ENCODE measurements around the gene ITPRIPL2.

The ITPRIPL2 gene

GRCh38 chr16:19119564-19119963 is 5.8 kb downstream of the ITPRIPL2 start:
- no peak for DNase-seq (ENCODE audit: low read depth)

GRCh38 chr16:19123535-19124178 is 9.9 kb downstream of the ITPRIPL2 start:
- DNase-seq (ENCODE audit: low read depth), result no peak

GRCh38 chr16:19126300-19126699 is 12.5 kb downstream of the ITPRIPL2 start:
- DNase-seq (ENCODE audit: low read depth), result no peak

- DNase-seq (ENCODE audit: low read depth), result no peak
Observed at GRCh38 chr16:19127205-19127604, 13.4 kb downstream of the ITPRIPL2 start.

DNA sequence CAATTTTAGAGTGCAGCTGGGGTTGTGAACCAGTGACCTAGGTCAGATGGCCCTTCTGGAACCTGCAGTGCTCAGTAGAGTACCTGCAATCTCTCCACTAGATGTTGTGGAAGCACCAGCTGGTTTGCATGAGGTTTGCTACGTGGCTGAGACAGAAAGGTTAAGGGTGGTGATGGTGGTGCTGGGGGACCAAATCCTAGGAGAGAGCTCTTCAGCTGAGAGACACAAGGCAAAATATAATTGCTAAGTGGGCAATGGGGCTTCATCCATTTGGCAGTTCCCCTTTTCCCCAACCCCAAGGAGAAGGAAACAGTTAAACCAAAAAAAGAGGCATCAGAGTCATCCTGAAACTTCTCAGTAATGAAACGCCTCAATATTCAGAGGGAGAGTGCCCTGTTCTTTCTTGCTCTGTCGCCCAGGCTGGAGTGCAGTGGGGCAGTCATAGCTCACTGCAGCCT is 13.9 kb downstream of the ITPRIPL2 start:
- DNase-seq (ENCODE audit: low read depth), result no peak

GRCh38 chr16:19128454-19129200 is 14.9 kb downstream of the ITPRIPL2 start:
- no peak for DNase-seq (ENCODE audit: low read depth)

GRCh38 chr16:19130385-19130784 is 16.6 kb downstream of the ITPRIPL2 start:
- no peak for DNase-seq (ENCODE audit: low read depth)

DNA sequence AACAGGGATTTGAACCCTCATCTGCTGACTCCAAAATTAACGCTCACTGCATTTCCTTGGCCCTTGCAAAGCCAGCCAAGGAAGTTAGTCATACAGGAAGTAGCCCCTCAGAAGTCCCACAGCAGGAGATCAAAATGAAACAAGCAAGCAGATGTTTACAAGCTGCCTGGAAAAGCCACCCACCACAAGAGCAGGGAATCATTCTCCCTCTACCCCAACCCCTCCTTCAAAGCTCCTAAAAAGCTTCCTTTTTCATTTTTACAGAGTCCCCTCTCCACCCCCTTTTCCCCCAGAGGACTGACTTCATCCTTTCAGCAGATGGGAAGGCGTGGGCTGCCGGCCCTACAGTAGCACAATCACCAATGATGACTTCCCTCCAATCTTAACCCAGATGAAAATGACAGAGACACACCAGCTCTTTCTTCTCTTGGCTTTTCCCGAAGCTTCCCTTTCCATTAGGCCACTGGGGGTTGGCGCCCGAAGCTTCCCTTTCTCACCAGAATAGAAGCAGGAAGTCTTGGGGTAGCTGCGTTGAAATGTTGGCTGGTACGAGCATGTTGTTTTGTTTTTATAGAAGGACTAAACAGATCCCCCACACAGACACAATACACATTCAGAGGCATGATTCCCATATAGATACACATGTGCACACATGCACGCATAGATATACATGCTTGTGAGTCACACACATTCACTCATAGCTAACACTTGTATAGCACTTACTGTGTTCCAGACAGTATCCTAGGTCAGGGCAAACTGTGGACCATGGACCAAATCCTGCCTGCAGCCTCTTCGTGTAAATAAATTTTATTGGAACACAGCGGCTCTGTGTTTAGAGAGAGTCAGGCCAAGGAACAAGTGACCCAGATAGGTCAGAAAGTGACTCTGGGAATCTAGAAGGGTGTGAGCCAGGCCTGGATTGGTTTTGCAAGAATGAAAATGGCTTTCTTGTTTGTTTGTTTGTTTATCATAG is 17.4 kb downstream of the ITPRIPL2 start:
- no peak for DNase-seq (ENCODE audit: low read depth)

DNA sequence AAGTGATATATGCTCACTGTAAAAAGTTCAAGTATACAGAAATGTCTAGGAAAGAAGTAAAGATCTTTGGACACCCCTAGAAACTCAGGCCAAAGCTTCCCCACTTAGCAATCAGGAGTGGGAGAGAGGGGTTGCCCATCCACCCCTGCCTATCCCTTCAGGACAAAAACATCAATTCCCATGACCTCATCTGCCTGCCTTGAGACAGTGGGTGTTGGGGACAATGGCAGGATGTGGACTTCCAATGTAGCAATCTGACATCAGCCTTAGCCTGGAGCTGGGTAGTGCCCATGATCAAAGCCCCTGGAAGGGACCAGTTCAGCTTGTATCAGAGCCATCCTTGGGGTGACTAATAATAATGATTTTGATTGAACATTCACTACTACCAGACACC is 18.1 kb downstream of the ITPRIPL2 start:
- no peak for DNase-seq (ENCODE audit: low read depth)

DNA sequence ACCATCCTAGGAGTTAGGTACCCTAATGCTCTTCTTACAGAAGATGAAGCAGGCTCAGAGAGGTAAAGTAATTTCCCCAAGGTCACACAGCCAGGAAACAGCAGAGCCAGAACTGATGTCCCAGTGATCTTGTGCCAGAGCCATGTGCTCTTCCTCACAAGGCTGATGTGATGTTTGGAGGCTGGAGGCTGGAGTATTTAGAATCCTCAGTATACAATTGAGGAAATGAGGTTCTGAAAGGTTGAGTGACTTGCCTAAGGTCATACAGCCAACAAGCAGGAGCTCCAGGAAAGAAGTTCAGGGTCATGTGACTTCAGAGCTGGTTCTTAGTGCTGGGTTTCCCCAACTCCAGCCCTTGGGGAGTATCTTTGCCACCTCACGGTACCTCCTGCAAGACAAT is 18.5 kb downstream of the ITPRIPL2 start:
- no peak for DNase-seq (ENCODE audit: low read depth)

DNA sequence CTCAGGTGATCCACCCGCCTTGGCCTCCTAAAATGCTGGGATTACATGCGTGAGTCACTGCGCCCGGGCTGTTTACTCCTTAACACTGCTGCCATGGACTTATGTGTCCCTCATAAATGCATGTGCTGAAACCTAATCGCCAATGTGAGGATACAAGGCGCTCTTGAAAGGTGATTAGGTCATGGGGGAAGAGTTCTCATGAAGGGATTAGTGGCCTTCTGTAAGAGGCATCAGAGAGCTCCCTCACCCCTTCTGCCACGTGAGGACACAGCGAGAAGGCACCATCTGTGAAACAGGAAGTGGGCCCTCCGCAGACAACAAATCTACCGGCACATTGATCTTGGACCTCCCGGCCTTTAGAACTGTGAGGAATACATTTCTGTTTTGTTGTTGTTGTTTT is 19.1 kb downstream of the ITPRIPL2 start:
- no peak for DNase-seq (ENCODE audit: low read depth)

GRCh38 chr16:19133600-19133999 is 19.8 kb downstream of the ITPRIPL2 start:
- no peak for DNase-seq (ENCODE audit: low read depth)

DNA sequence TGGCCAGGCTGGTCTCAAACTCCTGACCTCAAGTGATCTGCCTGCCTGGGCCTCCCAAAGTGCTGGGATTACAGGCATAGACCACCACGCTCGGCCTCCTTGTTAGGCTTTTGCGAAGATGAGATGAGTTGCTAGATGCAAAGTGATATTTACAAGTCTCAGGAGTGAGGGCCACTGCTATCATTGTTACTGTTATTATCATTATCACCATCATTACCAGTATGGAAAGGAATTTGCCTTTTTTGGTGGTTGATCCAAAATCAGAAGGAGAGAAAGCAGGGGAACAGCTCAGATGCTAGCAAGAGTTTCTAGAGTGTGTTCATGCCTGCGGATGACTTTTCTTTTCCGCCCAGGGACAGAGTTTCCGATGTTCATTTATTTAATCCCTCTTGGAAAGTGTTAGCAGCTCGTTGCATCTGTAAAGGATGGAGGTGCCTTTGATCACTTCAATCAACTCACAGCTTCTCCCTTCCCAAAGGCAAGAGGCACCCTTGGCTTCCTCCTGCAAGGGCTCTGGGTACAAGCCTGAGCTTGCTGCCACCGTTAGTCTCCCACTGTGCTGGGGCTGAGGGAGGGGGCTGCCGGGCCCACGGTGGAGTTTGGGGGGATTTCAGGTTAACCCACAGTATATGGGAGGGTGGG is 21.6 kb downstream of the ITPRIPL2 start:
- DNase-seq (ENCODE audit: low read depth), result no peak

DNA sequence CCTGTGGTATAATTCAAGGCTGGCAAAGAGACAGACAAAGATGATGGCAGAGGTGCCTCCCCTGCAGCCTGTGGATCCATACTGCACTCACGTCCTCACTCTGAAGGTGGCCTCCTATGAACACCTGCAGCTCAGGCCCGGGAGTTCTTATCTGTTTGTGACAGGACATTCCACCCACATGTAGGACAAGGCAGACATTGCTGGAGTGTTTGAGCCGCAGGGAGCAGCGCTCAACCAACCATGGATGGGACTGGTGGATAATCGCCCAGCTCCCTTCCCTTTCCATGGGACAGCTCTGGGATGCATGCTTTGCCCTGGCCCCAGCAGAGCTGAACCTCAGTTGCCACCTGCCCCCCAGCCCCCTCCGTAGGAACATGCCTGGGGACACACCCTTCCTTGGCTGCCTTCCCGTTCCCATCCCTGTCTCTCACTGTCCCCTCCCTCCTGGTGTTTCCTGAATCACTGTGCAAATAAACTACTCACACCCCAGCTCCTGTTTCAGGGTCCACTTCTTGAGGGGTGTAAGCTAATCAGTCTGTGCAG is 22.2 kb downstream of the ITPRIPL2 start:
- DNase-seq (ENCODE audit: low read depth), result no peak

DNA sequence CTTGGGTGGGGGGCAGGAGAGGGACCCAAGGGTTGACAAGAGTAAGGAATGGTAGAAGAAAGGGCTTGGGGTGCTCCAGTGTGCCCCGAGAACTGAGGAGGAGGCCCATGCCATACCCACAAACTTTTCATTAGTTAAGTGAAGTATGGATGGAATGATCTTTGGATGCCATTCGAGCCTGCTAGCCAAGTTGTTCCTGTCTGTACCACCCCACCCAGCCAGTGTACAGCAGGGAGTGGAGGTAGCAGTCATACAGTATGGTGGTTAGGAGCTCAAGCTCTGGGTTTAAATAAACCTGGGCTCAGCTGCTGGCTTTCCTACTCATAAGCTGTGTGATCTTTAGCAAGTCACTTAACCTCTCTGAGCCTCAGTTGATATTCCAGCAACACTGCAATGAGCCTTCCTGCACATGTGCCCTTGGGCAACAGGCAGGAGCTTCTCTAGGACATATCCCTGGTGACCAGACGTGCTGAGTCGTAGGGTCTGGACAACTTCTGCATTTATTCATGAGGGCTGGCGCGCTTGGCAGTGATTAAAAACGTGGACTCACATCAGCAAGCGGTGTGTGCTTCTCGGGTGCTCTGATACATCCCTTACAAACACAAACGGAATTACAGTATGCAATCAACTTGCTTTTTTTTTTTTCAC is 22.9 kb downstream of the ITPRIPL2 start:
- DNase-seq (ENCODE audit: low read depth), result no peak

GRCh38 chr16:19137201-19138128 is 23.7 kb downstream of the ITPRIPL2 start:
- no peak for DNase-seq (ENCODE audit: low read depth)

GRCh38 chr16:19138601-19139000 is 24.8 kb downstream of the ITPRIPL2 start:
- DNase-seq (ENCODE audit: low read depth), result no peak

DNA sequence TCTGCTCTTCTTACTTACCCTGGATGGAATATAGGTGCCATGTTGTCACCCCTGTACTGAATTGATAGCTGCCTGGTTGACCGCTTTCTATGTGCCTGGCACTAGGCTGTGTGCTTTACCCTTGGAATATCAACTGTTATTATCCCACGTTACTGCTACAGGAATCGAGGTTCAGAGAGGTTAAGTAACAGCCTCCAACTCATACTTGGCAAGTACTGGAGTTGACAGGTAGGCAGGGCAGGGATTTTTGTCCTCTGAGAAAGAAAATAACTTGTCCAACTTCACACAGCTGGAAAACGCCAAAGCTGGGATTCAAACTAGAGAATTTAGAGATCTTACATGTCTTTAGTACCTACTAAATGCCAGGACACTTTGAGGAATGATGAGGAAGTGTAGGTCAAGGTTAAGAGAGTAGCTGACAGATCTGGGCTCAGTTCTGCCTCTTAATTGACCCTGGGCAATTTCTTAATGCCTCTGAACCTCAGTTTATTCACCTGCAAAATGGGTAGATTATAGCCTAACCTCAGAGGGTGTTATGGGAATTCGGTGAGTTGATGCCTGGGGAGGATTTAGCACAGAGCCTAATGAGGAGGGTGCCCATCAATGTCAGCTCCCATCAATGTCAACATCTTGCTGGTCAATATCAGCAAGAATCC is 25.8 kb downstream of the ITPRIPL2 start:
- DNase-seq (ENCODE audit: low read depth), result no peak

- DNase-seq (ENCODE audit: low read depth), result no peak
Observed at GRCh38 chr16:19140396-19140795, 26.6 kb downstream of the ITPRIPL2 start.

All from T-helper 22 cell (primary cell).